SK-N-SH treated with all-trans-retinoic acid at 6 μM for 48 hours (cell line): ENCODE measurements around the gene GPSM1.

Experiments
- CREB5 ChIP-seq: fragments of 250-450 bp; sonication (Bioruptor Pico); IDR thresholded peaks from 2 replicates; pipeline ENCODE4 v1.5.1; 2020; ENCODE audit warnings: low read depth, mild to moderate bottlenecking, moderate library complexity
- PATZ1 ChIP-seq: fragments of 250-450 bp; sonication (Bioruptor Pico); IDR thresholded peaks from 2 replicates; pipeline ENCODE4 v1.8.0; 2020; ENCODE audit warnings: mild to moderate bottlenecking, moderate library complexity, borderline replicate concordance
- POU6F1 ChIP-seq: fragments of 250-450 bp; sonication (Bioruptor Pico); IDR thresholded peaks from 2 replicates; pipeline ENCODE4 v1.8.0; 2021; ENCODE audit warnings: low read depth, mild to moderate bottlenecking, moderate library complexity, borderline replicate concordance
- RARB ChIP-seq: fragments of 250-450 bp; sonication (Bioruptor Pico); IDR thresholded peaks from 2 replicates; pipeline ENCODE4 v1.8.0; 2021; ENCODE audit warnings: mild to moderate bottlenecking, moderate library complexity
- SNAI2 ChIP-seq: fragments of 250-450 bp; sonication (Bioruptor Pico); IDR thresholded peaks from 2 replicates; pipeline ENCODE4 v1.5.0; 2020; ENCODE audit warnings: mild to moderate bottlenecking, moderate library complexity
- TOX ChIP-seq: fragments of 250-450 bp; sonication (Bioruptor Pico); IDR thresholded peaks from 2 replicates; pipeline ENCODE4 v1.8.0; 2021; ENCODE audit warnings: mild to moderate bottlenecking, moderate library complexity, borderline replicate concordance
- ZC3H10 ChIP-seq: fragments of 250-450 bp; sonication (Bioruptor Pico); IDR thresholded peaks from 2 replicates; pipeline ENCODE4 v1.5.1; 2021; ENCODE audit warnings: mild to moderate bottlenecking, moderate library complexity
- ZFP3 ChIP-seq: fragments of 250-450 bp; sonication (Bioruptor Pico); IDR thresholded peaks from 2 replicates; pipeline ENCODE4 v1.5.0; 2020; ENCODE audit warnings: mild to moderate bottlenecking, moderate library complexity
- ZNF565 ChIP-seq: fragments of 450-650 bp; formaldehyde crosslinking; conservative IDR thresholded peaks from 2 replicates; pipeline ENCODE4 v1.5.0; 2020; ENCODE audit warnings: low read depth, mild to moderate bottlenecking, moderate library complexity
- ZNF8 ChIP-seq: fragments of 450-650 bp; formaldehyde crosslinking; IDR thresholded peaks from 2 replicates; pipeline ENCODE4 v1.5.0; 2020; ENCODE audit warnings: mild to moderate bottlenecking, moderate library complexity

- TF ChIP-seq ZFP3 (no peak), PATZ1 (CRISPR knock-in tag) (no peak), ZNF8 (no peak), SNAI2 (no peak), CREB5 (CRISPR knock-in tag) (no peak), ZC3H10 (CRISPR knock-in tag) (no peak), RARB (no peak), TOX (no peak), POU6F1 (CRISPR knock-in tag) (no peak), ZNF565 (no peak)
These were observed 17.4 kb downstream of the GPSM1 start for GRCh38 chr9:136344544-136345280.
